Choroid plexus epithelial cell (primary cell): ENCODE results near the gene ATG9B.
A peak's percentile ranks its signal among the peaks of the same experiment; 100 is the strongest.

Experiments
- DNase-seq: peaks from one replicate; pipeline ENCODE4 v3.0.0-alpha.2; 2010; ENCODE audit warnings: low read depth
- H3K4me3 ChIP-seq: 2 replicates; pipeline ENCODE4 v1.5.1; 2011; ENCODE audit warnings: low read depth, mild to moderate bottlenecking, control low read depth, low read length, moderate library complexity
- CTCF ChIP-seq: conservative IDR thresholded peaks from 2 replicates; pipeline ENCODE4 v1.5.1; 2011; ENCODE audit warnings: low read depth, mild to moderate bottlenecking, control low read depth, inconsistent platforms, low read length, moderate library complexity

ATG9B gene

DNA sequence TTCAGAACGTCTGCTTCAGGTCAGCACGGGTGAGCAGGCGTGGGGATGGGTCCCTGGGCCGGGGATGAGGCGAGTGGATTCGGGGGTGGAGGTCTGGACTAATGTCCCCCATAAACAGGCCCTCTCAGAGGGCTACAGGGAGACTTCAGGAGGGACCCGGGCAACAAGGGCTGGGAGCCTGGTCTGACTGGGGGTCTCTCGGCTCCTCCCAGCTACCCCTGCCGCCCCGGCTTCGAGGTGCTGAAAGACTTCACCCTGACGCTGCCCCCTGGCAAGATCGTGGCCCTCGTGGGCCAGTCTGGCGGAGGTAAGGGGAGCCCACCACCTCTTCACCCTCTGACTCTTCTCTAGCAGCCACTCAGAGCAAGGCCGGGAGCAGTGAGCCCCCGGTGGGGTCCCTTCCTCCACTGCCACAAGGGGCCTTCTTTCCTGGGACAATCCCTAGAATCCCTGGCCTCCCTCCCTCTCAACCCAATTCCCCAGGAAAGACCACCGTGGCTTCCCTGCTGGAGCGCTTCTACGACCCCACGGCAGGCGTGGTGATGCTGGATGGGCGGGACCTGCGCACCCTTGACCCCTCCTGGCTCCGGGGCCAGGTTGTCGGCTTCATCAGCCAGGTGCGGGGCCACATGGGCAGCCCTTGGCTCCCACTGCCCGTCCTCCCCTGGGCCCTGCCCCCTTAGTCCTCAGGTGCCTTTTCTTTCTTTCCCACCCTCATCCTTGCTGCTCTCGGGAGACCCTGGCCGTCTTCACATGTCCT is 16.5 kb upstream of the ATG9B start:
- TF ChIP-seq CTCF: no peak
- no peak for DNase-seq
- H3K4me3 ChIP-seq: no peak overlapping the region

DNA sequence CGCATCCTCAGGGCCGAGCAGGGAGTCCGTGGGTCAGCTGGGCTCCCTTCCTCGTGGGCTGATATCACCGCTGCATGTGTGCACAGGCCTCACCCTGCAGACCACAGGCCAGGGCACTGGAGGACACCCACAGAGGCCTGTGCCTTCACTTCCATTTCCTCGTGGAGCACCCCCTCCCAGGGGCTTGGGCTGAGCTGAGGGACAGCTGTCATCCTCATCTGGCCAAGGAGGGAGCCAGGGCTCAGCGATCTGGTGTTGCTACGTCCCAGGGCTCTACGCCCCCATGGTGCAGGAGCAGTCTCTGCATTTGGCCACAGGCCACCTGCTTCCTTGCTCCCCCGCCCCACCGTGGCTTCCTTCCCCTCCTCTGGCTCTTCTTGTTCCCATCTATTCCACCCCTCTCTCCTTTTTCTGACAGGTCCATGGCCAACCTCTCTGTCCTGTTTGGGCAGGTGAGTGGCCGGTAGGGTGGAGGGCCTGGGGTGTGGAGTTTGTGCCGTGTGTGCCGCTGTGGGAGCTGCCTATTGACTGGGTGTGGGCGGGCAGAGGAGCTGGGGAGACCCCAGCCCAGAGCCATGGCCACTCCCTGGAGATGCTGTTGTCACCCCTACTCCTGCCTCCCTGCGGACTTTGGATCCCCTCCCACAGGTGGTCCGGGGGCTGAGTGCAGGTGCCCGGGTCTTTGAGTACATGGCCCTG is 15.7 kb upstream of the ATG9B start:
- no peak overlapping the region for H3K4me3 ChIP-seq
- no peak for TF ChIP-seq CTCF
- DNase-seq: no peak

DNA sequence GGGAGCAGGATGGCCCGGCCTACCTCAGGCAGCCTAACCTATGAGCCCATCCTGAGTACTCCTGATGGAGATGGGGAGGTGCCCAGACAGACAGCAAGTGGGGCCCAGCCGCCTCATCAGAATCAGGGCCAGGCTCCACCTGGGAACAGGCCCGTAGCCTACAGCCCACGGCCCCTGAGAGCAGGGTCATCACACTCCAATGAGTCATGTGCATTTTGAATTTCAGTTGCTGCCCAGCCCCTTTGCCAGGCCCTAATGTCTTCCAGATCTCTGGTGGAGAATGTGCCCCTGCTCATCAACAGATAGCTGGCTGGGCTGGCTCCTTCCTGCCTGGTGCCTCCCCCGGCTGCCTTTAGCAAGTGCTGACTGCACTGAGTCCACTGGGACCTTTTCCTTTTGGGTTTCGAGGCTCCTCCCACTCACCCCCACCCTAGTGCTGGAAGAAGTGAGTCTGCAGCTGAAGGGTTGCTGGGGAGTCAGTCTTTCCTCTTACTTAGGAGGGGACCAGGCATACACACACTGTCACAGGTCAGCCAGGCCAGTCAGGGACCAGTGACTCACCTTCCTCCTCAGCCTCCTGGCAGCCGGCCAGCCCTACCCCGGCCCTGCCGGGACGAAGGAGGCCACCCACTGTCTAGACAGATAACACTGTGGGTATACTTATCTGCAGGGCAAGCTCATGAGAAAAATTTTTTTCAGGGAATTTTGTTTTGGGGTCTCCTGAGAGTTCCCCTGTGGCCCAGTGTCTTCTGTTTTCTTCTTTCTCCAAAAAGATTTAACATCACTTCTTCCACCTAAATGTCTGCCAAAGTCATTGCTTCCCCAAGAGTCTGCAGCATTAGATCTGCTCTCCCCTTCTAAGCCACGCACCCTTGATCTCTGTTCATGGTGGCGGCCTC is 14.9 kb upstream of the ATG9B start:
- no peak overlapping the region for H3K4me3 ChIP-seq
- DNase-seq: peak; percentile 91
- no peak for TF ChIP-seq CTCF

DNA sequence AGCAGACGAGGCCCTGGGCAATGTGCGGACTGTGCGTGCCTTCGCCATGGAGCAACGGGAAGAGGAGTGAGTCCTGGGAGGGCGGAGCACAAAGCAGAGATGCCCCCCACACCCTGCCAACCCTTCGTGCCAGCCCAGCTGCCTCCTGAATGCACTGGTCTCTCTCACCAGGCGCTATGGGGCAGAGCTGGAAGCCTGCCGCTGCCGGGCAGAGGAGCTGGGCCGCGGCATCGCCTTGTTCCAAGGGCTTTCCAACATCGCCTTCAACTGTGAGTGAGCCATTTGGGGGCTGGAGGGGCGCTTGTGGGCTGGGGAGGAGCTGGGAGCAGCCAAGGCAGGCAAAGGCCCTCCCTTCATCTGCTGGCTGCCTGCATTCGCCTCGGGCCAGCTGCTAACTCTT is 11.6 kb upstream of the ATG9B start:
- no peak for TF ChIP-seq CTCF
- no peak for DNase-seq

GRCh38 chr7:151035026-151035717 is 10.9 kb upstream of the ATG9B start:
- TF ChIP-seq CTCF: no peak
- DNase-seq: no peak

More for the DNA sequence above, 11.6 kb upstream of the ATG9B start:
- H3K4me3 ChIP-seq: no peak overlapping the region

DNA sequence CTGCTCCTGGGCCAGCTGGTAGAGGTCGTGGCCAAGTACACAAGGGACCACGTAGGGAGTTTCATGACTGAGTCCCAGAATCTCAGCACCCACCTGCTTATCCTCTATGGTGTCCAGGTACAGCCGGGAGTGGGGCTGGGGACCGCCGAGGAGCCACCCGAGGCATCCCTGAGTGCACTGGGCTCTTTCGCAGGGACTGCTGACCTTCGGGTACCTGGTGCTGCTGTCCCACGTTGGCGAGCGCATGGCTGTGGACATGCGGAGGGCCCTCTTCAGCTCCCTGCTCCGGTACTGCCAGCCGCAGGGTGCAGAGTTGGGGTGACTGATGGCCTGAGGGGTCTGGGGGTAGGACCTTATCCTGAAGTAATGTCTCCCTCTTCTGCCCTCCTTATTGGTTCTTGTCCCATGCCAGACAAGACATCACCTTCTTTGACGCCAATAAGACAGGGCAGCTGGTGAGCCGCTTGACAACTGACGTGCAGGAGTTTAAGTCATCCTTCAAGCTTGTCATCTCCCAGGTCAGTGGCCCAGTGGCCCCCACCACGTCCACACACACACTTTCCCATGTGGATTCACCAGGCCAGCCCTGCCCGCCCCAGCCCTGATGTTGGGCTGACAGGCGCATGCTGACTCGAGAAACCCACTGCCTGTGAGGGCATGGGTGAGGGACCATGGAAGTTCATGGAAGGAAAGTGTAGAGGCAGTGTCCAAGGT is 10.2 kb upstream of the ATG9B start:
- TF ChIP-seq CTCF: no peak
- no peak overlapping the region for H3K4me3 ChIP-seq
- DNase-seq: no peak

More at GRCh38 chr7:151035026-151035717, 10.9 kb upstream of the ATG9B start:
- H3K4me3 ChIP-seq: no peak overlapping the region
